GM18508 (cell line): ENCODE measurements around the gene TPD52L2.
"Not testable (repeated sequence)": the region's sequence is repeated elsewhere in the genome, so short reads cannot be mapped to it uniquely, and the experiment has no call there.

Experiments used
- ATAC-seq: cut with Tn5 transposase; IDR thresholded peaks from one replicate; pipeline ENCODE4 v1.9.1; 2021; ENCODE audit warnings: moderate number of reproducible peaks; ENCODE audit not compliant: insufficient read depth, unreplicated experiment

The TPD52L2 gene

GRCh38 chr20:63924241-63924640, 59.2 kb downstream of the TPD52L2 start:
- ATAC-seq: no peak

GRCh38 chr20:63926298-63926697, 61.2 kb downstream of the TPD52L2 start:
- ATAC-seq: no peak

GRCh38 chr20:63929071-63929470, 64.0 kb downstream of the TPD52L2 start:
- no peak for ATAC-seq

- ATAC-seq: not testable (repeated sequence)
These were observed 64.4 kb downstream of the TPD52L2 start for GRCh38 chr20:63929473-63929883.

- no peak for ATAC-seq
These were observed 66.0 kb downstream of the TPD52L2 start for GRCh38 chr20:63930971-63931553.

GRCh38 chr20:63931735-63932134, 66.7 kb downstream of the TPD52L2 start:
- ATAC-seq: no peak

- ATAC-seq: no peak
These were observed 67.6 kb downstream of the TPD52L2 start for GRCh38 chr20:63932606-63933160.

- ATAC-seq: no peak
These were observed 68.6 kb downstream of the TPD52L2 start for GRCh38 chr20:63933646-63934045.

GRCh38 chr20:63934271-63935068, 69.4 kb downstream of the TPD52L2 start:
- no peak for ATAC-seq

- ATAC-seq: no peak
These were observed 70.4 kb downstream of the TPD52L2 start for GRCh38 chr20:63935447-63935846.

GRCh38 chr20:63937596-63937995, 72.5 kb downstream of the TPD52L2 start:
- ATAC-seq: no peak

- ATAC-seq: no peak
These were observed 74.2 kb downstream of the TPD52L2 start for GRCh38 chr20:63939061-63939935.

- ATAC-seq: no peak
These were observed 75.0 kb downstream of the TPD52L2 start for GRCh38 chr20:63940071-63940471.

GRCh38 chr20:63940472-63941266, 75.6 kb downstream of the TPD52L2 start:
- ATAC-seq: no peak
